Spleen (tissue), 11 donors: ENCODE measurements around the gene TNFSF15. TPM values are rescaled to one million over a fixed set of nuclear protein-coding genes. Genes with fewer than 3 reads are reported as not detected.

ENCODE experiments used
- DNase-seq: peaks from one replicate; pipeline ENCODE4 v3.0.0-alpha.2; 2020
- H3K27ac ChIP-seq, 8 donors: fragments of 200-600 bp; sonication (generic) in 7 of 8; 1 replicate in 4 of 8; 2 replicates in 4 of 8; pipeline versions ENCODE4 v1.5.0 to v1.8.0; 2016 to 2021; ENCODE audit warnings: inconsistent platforms in 4 of 8, mild to moderate bottlenecking in 4 of 8, moderate library complexity in 1 of 8
- H3K27me3 ChIP-seq, 7 donors: fragments of 200-600 bp; sonication (generic) in 6 of 7; replicated peaks in 1 of 7; 1 replicate in 4 of 7; 2 replicates in 3 of 7; pipeline versions ENCODE4 v1.5.0 to v1.8.0; 2016 to 2021; ENCODE audit warnings: inconsistent platforms in 3 of 7, mild to moderate bottlenecking in 1 of 7
- H3K36me3 ChIP-seq, 6 donors: fragments of 200-600 bp; sonication (generic) in 5 of 6; 1 replicate in 4 of 6; 2 replicates in 2 of 6; pipeline versions ENCODE4 v1.5.0 to v1.8.0; 2016 to 2021; ENCODE audit warnings: inconsistent platforms in 2 of 6
- H3K4me1 ChIP-seq, 6 donors: fragments of 200-600 bp; sonication (generic) in 5 of 6; 1 replicate in 3 of 6; 2 replicates in 3 of 6; pipeline versions ENCODE4 v1.5.0 to v1.8.0; 2016 to 2021; ENCODE audit warnings: inconsistent platforms in 3 of 6
- H3K4me3 ChIP-seq, 8 donors: fragments of 200-600 bp; sonication (generic) in 7 of 8; 1 replicate in 4 of 8; 2 replicates in 4 of 8; pipeline versions ENCODE4 v1.5.0 to v1.8.0; 2016 to 2021; ENCODE audit warnings: inconsistent platforms in 4 of 8, mild to moderate bottlenecking in 4 of 8, moderate library complexity in 2 of 8
- H3K9me3 ChIP-seq, 8 donors: fragments of 200-600 bp; sonication (generic) in 7 of 8; 1 replicate in 4 of 8; 2 replicates in 4 of 8; pipeline versions ENCODE4 v1.5.0 to v1.8.0; 2016 to 2021; ENCODE audit warnings: inconsistent platforms in 4 of 8
- POLR2A ChIP-seq, 3 donors: fragments of 450-650 bp; IDR thresholded peaks; one replicate each; pipeline ENCODE4 v1.5.1; 2017; ENCODE audit warnings: antibody characterized with exemption in 3 of 3, mild to moderate bottlenecking in 1 of 3
- POLR2AphosphoS5 ChIP-seq, 3 donors: sonication (generic); formaldehyde crosslinking; IDR thresholded peaks; one replicate each; pipeline ENCODE4 v1.5.1; 2017; ENCODE audit warnings: antibody characterized with exemption in 3 of 3
- WGBS, 5 donors: extraction: QIAGEN DNeasy Blood & Tissue Kit in 3 of 5; methylation state at CpG; one replicate each; pipeline versions ENCODE4 v1.1.5 to v1.1.7; 2013 to 2018; 5-methylcytosine and 5-hydroxymethylcytosine counted together
- intact Hi-C: fragments of 100-400 bp; cut with DNase I; formaldehyde crosslinking; loops from one replicate; pipeline ENCODE4 v1.15.0; 2023; ENCODE audit warnings: low total_unique reads
- polyA plus RNA-seq, 3 donors: library from polyadenylated mRNA; stranded (reverse); fragments of 200-250 nt; gene quantifications; one replicate each; pipeline ENCODE4 v1.2.1, GENCODE V29; 2013
- total RNA-seq, 7 donors: library from RNA; depleted of rRNA in 3 of 7; stranded (reverse); fragments of >200 nt in 3 of 7; fragmentation: NEBNext Ultra II Directional in 4 of 7; extraction: Animal tissue kit (Norgen Biotek cat#: 25700) in 4 of 7; gene quantifications; one replicate each; pipeline versions ENCODE4 v1.1.0 to v1.2.1, GENCODE V29; 2016 to 2021
- TF ChIP-seq, protein P1 (sequence below), 11 experiments: fragments of 200-600 bp in 7 of 11; fragments of 450-650 bp in 4 of 11; sonication (generic) in 4 of 11; IDR thresholded peaks in 8 of 11; conservative IDR thresholded peaks in 3 of 11; 1 replicate in 7 of 11; 2 replicates in 4 of 11; pipeline versions ENCODE4 v1.4.0 to v1.8.0; 2016 to 2021; ENCODE audit warnings: antibody characterized with exemption in 11 of 11, inconsistent platforms in 4 of 11, mild to moderate bottlenecking in 1 of 11
- donor health status: healthy with polysubstance abuse.
- donor health status: DM: no; HTN: no; CAD: no; lungs with moderate emphysema.
- donor health status: DM: no; HTN: no; CAD: no.
- donor health status: Bipolar disorder and iron deficiency.
- donor health status: healthy.
- donor health status: DM: no; HTN: no; CAD: no.
- donor health status: DM: yes; HTN: yes; CAD: no.

Gene TNFSF15
- total and polyA plus RNA-seq, 10 donors, result 0.22 to 1.8 (median 0.60) TPM

DNA sequence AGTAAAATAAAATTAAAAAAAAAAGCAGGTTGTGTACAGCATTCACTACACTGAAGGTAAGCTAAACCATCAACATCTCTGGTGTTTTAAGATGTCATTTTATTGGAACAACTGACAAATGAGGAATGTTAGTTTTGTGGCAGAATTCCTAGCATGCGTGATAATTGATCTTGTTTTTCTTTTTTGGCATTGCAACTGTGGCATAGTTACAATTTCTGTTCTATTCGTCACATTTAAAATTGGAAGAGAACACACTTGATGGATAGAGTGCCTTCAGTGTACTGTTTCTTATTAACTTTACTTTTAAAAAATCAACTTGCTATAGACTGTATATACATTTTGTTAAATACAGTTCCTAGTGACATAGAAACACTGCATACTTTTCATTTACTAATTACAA lies 43.6 kb upstream of the TNFSF15 start:
- H3K4me1 ChIP-seq, result peaks cover 0 to 21% (median 3%) of the 10 kb centered on the region in 6 donors
- no peak overlapping the region for H3K4me3 ChIP-seq
- H3K9me3 ChIP-seq, result no peaks in the 10 kb centered on the region
- H3K36me3 ChIP-seq, result no peaks in the 10 kb centered on the region
- whole genome bisulfite sequencing, 5 donors, result 87 to 95% (median 89%) methylated on average over 2 of the region's 2 CpGs
- no peaks in the 10 kb centered on the region for H3K27me3 ChIP-seq
- no peak overlapping the region for H3K27ac ChIP-seq
- no peak for DNase-seq
- TF ChIP-seq, protein P1, sequence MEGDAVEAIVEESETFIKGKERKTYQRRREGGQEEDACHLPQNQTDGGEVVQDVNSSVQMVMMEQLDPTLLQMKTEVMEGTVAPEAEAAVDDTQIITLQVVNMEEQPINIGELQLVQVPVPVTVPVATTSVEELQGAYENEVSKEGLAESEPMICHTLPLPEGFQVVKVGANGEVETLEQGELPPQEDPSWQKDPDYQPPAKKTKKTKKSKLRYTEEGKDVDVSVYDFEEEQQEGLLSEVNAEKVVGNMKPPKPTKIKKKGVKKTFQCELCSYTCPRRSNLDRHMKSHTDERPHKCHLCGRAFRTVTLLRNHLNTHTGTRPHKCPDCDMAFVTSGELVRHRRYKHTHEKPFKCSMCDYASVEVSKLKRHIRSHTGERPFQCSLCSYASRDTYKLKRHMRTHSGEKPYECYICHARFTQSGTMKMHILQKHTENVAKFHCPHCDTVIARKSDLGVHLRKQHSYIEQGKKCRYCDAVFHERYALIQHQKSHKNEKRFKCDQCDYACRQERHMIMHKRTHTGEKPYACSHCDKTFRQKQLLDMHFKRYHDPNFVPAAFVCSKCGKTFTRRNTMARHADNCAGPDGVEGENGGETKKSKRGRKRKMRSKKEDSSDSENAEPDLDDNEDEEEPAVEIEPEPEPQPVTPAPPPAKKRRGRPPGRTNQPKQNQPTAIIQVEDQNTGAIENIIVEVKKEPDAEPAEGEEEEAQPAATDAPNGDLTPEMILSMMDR (IDR thresholded peaks at IDR 0.05 in 8 of 11, conservative IDR thresholded peaks at IDR 0.05 in 3 of 11), result no peak
- TF ChIP-seq POLR2AphosphoS5 (IDR thresholded peaks at IDR 0.05) (no peak), POLR2A (IDR thresholded peaks at IDR 0.05) (no peak)
- intact Hi-C loops, result no loop called here

DNA sequence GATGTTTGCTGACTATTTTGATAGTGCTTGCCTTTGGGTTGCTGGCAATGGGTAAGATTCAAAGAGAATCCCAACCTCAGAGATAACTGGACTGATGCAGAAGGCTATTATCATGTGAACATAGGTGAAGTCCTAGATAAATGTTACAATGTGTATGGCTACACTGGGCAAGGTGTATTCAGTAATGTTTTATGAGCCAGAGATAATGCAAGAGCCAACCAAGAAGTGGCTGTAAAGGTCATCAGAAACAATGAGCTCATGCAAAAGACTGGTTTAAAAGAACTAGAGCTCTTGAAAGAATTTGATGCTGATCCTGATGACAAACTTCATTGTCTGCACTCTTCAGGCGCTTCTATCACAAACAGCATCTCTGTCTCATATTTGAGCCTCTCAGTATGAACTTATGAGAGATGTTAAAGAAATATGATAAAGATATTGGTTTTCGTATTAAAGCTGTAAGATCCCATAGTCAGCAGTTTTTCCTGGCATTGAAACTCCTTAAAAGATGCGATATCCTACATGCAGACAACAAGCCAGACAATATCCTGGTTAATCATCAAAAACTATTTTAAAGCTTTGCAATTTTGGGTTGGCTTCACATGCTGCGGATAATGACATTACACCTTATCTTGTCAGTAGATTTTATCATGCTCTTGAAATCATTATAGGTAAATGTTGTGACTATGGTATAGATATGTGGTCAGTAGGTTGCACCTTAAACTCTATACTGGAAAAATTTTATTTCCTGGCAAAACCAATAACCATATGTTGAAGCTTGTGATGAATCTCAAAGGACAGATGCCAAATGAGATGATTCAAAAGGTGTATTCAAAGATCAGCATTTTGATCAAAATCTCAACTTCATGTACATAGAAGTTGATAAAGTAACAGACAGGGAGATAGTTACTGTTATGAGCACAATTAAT lies 41.9 kb upstream of the TNFSF15 start:
- TF ChIP-seq, protein P1 (IDR thresholded peaks at IDR 0.05 in 8 of 11, conservative IDR thresholded peaks at IDR 0.05 in 3 of 11), result no peak
- TF ChIP-seq POLR2A (IDR thresholded peaks at IDR 0.05), result no peak
- no peak for TF ChIP-seq POLR2AphosphoS5 (IDR thresholded peaks at IDR 0.05)
- DNase-seq, result no peak
- H3K4me3 ChIP-seq, result no peak overlapping the region
- H3K27me3 ChIP-seq, result no peaks in the 10 kb centered on the region
- intact Hi-C loops, result no loop called here
- peaks cover 0 to 19% (median 3%) of the 10 kb centered on the region in 6 donors for H3K4me1 ChIP-seq
- H3K36me3 ChIP-seq, result no peaks in the 10 kb centered on the region
- H3K27ac ChIP-seq, result no peak overlapping the region
- WGBS, 5 donors, result 93 to 95% (median 95%) methylated on average over 4 of the region's 4 CpGs
- no peaks in the 10 kb centered on the region for H3K9me3 ChIP-seq

DNA sequence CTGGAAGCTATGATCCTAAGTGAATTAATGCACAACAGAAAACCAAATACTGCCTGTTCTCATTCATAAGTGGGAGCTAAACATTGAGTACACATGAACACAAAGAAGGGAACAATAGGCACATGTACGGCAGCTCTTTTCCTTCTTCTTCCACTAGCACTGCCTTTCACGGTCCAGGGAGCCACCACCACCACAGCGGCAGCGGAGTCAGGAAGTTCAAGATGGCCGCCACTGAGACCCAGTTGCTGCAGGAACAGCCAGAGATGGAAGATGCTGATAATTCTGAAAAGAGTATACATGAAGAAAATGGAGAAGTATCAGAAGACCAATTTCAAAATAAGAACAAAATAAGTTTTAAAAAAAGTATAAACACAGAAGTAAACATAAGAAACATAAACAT lies 39.5 kb upstream of the TNFSF15 start:
- 85 to 96% (median 89%) methylated on average over 5 of the region's 5 CpGs for whole genome bisulfite sequencing, 5 donors
- no peak for TF ChIP-seq POLR2AphosphoS5 (IDR thresholded peaks at IDR 0.05)
- no peak for TF ChIP-seq POLR2A (IDR thresholded peaks at IDR 0.05)
- TF ChIP-seq, protein P1 (IDR thresholded peaks at IDR 0.05 in 8 of 11, conservative IDR thresholded peaks at IDR 0.05 in 3 of 11), result no peak
- intact Hi-C loops, result no loop called here

DNA sequence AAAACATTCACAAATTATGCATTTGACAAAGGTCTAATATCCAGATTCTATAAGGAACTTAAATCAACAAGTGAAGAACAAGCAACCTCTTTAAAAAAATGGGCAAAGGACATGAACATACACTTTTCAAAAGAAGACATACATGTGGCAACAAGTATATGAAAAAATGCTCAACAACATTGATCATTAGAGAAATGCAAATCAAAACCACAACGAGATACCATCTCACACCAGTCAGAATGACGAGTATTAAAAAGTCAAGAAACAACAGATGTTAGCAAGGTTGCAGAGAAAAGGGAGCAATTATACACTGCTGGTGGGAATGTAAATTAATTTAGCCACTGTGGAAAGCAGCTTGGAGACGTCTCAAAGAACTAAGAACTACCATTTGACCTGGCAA lies 38.9 kb upstream of the TNFSF15 start:
- no peaks in the 10 kb centered on the region for H3K4me1 ChIP-seq
- DNase-seq, result no peak
- intact Hi-C loops, result no loop called here
- H3K27me3 ChIP-seq, result no peaks in the 10 kb centered on the region
- WGBS, 5 donors, result 65 to 79% (median 70%) methylated on average over 3 of the region's 3 CpGs
- TF ChIP-seq POLR2AphosphoS5 (IDR thresholded peaks at IDR 0.05), result no peak
- no peak for TF ChIP-seq POLR2A (IDR thresholded peaks at IDR 0.05)
- TF ChIP-seq, protein P1 (IDR thresholded peaks at IDR 0.05 in 8 of 11, conservative IDR thresholded peaks at IDR 0.05 in 3 of 11), result no peak
- no peaks in the 10 kb centered on the region for H3K36me3 ChIP-seq
- H3K4me3 ChIP-seq, result no peak overlapping the region
- H3K9me3 ChIP-seq, result no peaks in the 10 kb centered on the region
- no peak overlapping the region for H3K27ac ChIP-seq

More for the DNA sequence above, 39.5 kb upstream of the TNFSF15 start:
- H3K9me3 ChIP-seq, result no peaks in the 10 kb centered on the region
- H3K4me1 ChIP-seq, result no peaks in the 10 kb centered on the region
- no peak for DNase-seq
- no peak overlapping the region for H3K4me3 ChIP-seq
- H3K27ac ChIP-seq, result no peak overlapping the region
- no peaks in the 10 kb centered on the region for H3K36me3 ChIP-seq
- no peaks in the 10 kb centered on the region for H3K27me3 ChIP-seq
